Measurements from ENCODE around the gene SLC25A19. TPM values are rescaled to one million over a fixed set of nuclear protein-coding genes. Genes with fewer than 3 reads are reported as not detected.

SLC25A19 gene
- total and polyA plus RNA-seq, 8 donors: 2.3 to 40.6 (median 9.9) TPM

DNA sequence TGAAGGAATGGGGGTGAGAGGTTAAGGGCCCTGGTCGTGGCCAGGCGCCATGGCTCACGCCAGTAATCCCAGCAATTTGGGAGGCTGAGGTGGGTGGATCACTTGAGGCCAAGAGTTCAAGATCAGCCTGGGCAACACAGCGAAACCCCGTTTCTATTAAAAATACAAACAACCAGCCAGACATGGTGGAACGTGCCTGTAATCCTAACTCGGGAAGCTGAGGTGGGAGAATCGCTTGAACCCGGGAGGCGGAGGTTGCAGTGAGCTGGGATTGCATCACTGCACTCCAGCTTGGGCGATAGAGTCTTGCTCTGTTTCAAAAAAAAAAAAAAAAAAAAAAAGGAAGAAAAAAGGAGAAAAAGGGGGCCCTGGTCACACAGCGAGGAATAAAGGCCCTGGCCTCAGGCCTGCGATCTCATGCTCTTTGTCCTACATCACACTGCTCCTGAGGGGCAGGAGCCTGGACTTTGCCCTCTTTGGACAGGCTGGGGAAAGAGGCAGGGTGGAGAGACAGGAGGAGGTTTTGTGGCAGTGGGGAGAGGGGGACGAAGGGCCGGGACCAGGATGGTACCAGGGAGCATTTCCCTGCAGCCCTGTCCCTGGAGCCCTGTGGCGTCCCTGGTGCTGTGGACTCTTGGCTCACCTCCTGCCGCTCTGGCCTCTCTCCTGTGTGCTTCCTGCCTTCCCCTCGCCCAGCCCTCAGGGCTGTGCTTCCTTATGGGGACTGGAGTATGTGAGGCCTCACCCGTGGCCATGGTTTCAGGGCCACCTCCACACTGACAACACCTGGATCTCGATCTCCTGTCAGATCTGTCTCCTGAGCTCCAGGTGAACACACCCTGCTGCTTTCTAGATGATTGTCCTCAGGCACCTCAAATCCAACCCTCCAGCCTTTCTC lies 19.7 kb upstream of the SLC25A19 start:
- Histone ChIP-seq H3K27ac (peak overlapping the region; percentile 50 to 86 (median 75)), H3K4me1 (peaks cover 13 to 35% (median 15%) of the 10 kb centered on the region in 4 donors), H3K4me3 (no peak overlapping the region), H3K36me3 (no peaks in the 10 kb centered on the region), H3K27me3 (no peaks in the 10 kb centered on the region), H3K9me3 (no peaks in the 10 kb centered on the region)
- peak; percentile 67 to 79 for DNase-seq
- intact Hi-C loops (cut with DNase I; ENCODE audit: low total_unique reads): no loop called here
- 31 to 53% (median 42%) methylated on average over 20 of the region's 20 CpGs for WGBS, 5 donors
- TF ChIP-seq POLR2A (IDR thresholded peaks at IDR 0.05) (no peak), EP300 (IDR thresholded peaks at IDR 0.05) (no peak), POLR2AphosphoS5 (IDR thresholded peaks at IDR 0.05) (peak in 2 of 3 donors; percentile 38 to 50), CTCF (IDR thresholded peaks at IDR 0.05) (no peak)

- 71 to 80% (median 76%) methylated on average over 13 of the region's 13 CpGs for WGBS, 5 donors
- intact Hi-C loops (cut with DNase I; ENCODE audit: low total_unique reads): no loop called here
- Histone ChIP-seq H3K27ac (peak overlapping the region in 4 of 5 donors; percentile 68 to 86 (median 80)), H3K4me3 (no peak overlapping the region), H3K4me1 (peaks cover 13 to 33% (median 15%) of the 10 kb centered on the region in 4 donors), H3K9me3 (no peaks in the 10 kb centered on the region), H3K27me3 (no peaks in the 10 kb centered on the region), H3K36me3 (no peaks in the 10 kb centered on the region)
- no peak for DNase-seq
- TF ChIP-seq POLR2AphosphoS5 (IDR thresholded peaks at IDR 0.05): no peak
- TF ChIP-seq EP300 (IDR thresholded peaks at IDR 0.05): no peak
- no peak for TF ChIP-seq CTCF (IDR thresholded peaks at IDR 0.05)
- no peak for TF ChIP-seq POLR2A (IDR thresholded peaks at IDR 0.05)
These were observed 18.9 kb upstream of the SLC25A19 start for GRCh38 chr17:75307957-75308731.

- no peaks in the 10 kb centered on the region for H3K27me3 ChIP-seq
- no peaks in the 10 kb centered on the region for H3K9me3 ChIP-seq
- peaks cover 0 to 10% (median 0%) of the 10 kb centered on the region in 4 donors for H3K4me1 ChIP-seq
- no peak for TF ChIP-seq EP300 (IDR thresholded peaks at IDR 0.05)
- TF ChIP-seq POLR2AphosphoS5 (IDR thresholded peaks at IDR 0.05): no peak
- no peak for TF ChIP-seq POLR2A (IDR thresholded peaks at IDR 0.05)
- no peak for TF ChIP-seq CTCF (IDR thresholded peaks at IDR 0.05)
- intact Hi-C loops (cut with DNase I; ENCODE audit: low total_unique reads): no loop called here
- no peak overlapping the region for H3K27ac ChIP-seq
- no peak for DNase-seq
- H3K4me3 ChIP-seq: no peak overlapping the region
- no peaks in the 10 kb centered on the region for H3K36me3 ChIP-seq
- WGBS, 5 donors: 84 to 89% (median 87%) methylated on average over 17 of the region's 17 CpGs
These were observed 12.4 kb upstream of the SLC25A19 start for GRCh38 chr17:75301502-75302206.

GRCh38 chr17:75301049-75301448 lies 11.8 kb upstream of the SLC25A19 start:
- 80 to 84% (median 81%) methylated on average over 9 of the region's 9 CpGs for WGBS, 5 donors
- no peak overlapping the region for H3K4me3 ChIP-seq
- H3K27ac ChIP-seq: no peak overlapping the region
- no peak for TF ChIP-seq EP300 (IDR thresholded peaks at IDR 0.05)
- no peak for TF ChIP-seq CTCF (IDR thresholded peaks at IDR 0.05)
- TF ChIP-seq POLR2A (IDR thresholded peaks at IDR 0.05): no peak
- no peak for TF ChIP-seq POLR2AphosphoS5 (IDR thresholded peaks at IDR 0.05)
- no peaks in the 10 kb centered on the region for H3K9me3 ChIP-seq
- no peak for DNase-seq
- peaks cover 0 to 10% (median 0%) of the 10 kb centered on the region in 4 donors for H3K4me1 ChIP-seq
- no peaks in the 10 kb centered on the region for H3K36me3 ChIP-seq
- intact Hi-C loops (cut with DNase I; ENCODE audit: low total_unique reads): no loop called here
- H3K27me3 ChIP-seq: no peaks in the 10 kb centered on the region
